Measurements from ENCODE around the gene THBD.
A peak's percentile ranks its signal among the peaks of the same experiment; 100 is the strongest.

Gene THBD

GRCh38 chr20:23060629-23061028 lies 11.2 kb upstream of the THBD start:
- TF ChIP-seq CTCF (IDR thresholded peaks at IDR 0.05; ENCODE audit: extremely low read depth, missing control alignments) = no peak
- DNase-seq (ENCODE audit: low spot score) = no peak

DNA sequence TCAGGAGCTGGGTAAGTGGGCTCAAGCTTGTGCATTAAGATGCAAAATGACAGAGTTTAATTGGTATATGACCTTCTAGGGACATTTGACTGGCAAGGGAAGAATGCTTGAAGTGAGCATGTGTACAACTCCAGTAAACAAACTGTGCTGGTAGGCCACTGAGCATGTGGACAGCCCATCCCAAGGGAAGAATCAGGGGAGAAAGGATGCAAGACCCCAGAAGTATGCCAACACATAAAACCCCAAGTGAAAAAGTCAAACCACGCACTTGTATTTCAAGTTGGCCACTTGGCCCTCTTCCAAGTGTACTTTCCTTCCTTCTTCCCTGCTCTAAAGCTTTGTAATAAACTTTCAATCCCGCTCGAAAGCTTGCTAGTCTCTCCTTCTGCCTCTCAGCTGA lies 10.4 kb upstream of the THBD start:
- DNase-seq (ENCODE audit: low spot score) = no peak
- no peak for TF ChIP-seq CTCF (IDR thresholded peaks at IDR 0.05; ENCODE audit: extremely low read depth, missing control alignments)

- DNase-seq (ENCODE audit: low spot score) = no peak
- TF ChIP-seq CTCF (IDR thresholded peaks at IDR 0.05; ENCODE audit: extremely low read depth, missing control alignments) = no peak
Observed at GRCh38 chr20:23059001-23059400, 9.5 kb upstream of the THBD start.

GRCh38 chr20:23058240-23058639 lies 8.8 kb upstream of the THBD start:
- DNase-seq (ENCODE audit: low spot score) = no peak
- TF ChIP-seq CTCF (IDR thresholded peaks at IDR 0.05; ENCODE audit: extremely low read depth, missing control alignments) = no peak

DNA sequence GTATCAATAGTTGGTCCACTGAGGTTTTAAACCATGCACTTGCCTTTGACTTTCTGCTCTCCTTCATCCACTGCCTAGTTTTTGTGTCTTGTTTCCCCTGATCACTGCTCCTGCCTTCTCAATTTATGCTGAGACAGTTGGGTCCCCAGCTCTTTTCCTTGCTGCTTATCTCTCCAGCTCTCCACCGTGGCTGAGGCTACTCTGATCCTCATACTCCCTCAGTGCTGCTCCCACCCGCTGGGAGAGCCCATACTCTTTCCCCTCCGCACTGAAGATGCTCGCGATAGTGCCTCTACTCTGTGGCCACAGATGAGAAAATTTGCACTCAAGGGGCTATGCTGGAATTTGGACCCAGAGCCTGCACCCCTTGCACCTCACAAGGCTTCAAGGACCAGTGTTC lies 3.4 kb upstream of the THBD start:
- no peak for DNase-seq (ENCODE audit: low spot score)
- no peak for TF ChIP-seq CTCF (IDR thresholded peaks at IDR 0.05; ENCODE audit: extremely low read depth, missing control alignments)

DNA sequence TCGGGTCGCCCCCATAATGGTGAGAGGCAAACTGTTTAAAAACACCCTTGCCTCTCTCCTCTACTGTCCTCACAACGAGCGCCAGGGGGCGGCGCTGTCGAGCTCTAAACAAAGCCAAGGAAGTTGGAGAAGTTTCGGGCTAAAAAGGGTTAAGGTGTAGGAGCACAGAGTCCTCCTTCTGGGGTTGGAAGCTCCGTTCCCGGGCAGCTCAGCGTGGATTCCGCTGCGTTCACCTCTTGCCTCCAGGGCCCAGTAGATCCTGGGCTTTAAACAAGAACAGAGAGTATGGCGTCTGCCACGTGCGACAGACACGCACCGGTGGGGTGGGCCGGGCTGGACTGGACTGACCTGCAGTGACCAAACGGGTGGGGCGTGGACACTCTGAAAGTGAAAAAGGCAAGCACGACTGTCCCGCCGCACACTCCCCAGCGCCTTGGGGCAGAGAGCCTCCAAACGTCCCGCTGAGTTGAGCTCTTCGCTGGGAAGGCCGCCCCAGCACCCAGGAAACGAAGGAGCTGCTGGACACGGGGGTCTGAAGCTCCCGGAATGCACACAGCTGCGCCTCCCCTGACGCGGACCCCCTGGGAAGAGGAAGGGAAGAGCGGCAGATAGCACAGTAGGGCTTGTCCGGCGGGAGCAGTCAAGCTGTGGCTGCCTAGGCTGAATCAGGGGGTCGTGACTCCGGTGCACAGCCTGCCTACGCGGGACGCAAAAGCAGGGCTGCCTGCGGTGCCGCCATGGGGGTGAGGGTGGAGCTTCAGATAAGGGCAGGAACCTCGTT lies 1.6 kb upstream of the THBD start:
- TF ChIP-seq CTCF (IDR thresholded peaks at IDR 0.05; ENCODE audit: extremely low read depth, missing control alignments) = peak; percentile 54
- DNase-seq (ENCODE audit: low spot score) = no peak

DNA sequence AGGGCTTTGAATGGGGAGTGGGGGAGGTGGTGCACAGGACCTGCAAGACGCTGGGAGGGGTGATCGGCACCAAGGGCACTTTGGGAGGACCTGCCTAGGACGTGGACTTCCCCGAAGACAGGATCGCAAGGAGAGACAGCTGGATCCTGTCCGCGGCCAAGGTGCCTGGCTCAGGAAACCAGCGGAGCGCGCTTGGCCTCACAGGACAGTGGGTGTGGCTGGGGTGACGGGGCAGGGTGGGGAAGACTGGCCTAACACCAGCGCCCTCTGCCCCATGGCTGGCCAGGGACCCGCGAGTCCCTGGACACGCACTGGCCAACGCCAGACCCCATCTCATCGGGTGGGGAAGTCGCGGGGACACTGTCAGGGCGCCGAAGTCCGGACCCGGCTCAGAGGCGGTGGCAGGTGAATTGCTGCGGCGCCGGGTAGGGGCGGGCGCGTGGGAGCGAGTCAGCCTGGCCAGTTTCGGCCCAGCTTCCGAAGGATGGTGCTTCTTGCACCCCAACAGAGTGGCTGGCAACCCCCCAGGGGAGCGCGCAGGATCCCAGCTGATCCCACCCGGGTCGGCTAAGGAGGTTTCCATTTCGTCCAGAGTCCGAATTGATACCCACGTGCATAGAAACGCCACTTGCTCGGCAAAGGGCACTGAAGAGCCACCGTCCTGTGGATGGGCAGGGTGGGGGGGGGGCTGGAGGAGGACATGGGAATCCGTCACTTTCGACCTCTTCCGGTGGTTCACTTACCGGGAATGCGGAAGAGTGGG lies 785 bp upstream of the THBD start:
- DNase-seq (ENCODE audit: low spot score) = no peak
- no peak for TF ChIP-seq CTCF (IDR thresholded peaks at IDR 0.05; ENCODE audit: extremely low read depth, missing control alignments)
